Measurements from ENCODE around the gene NFKB2.

Gene NFKB2

GRCh38 chr10:102401735-102402511 lies 6.4 kb downstream of the NFKB2 start (continued):
- peak; percentile 77 for TF ChIP-seq ZNF600 (tag by site-specific recombination; IDR thresholded peaks at IDR 0.05)
- no peak for TF ChIP-seq ZNF138 (tag by site-specific recombination; IDR thresholded peaks at IDR 0.05; ENCODE audit: borderline replicate concordance)
- TF ChIP-seq BCL6B (tag by site-specific recombination; IDR thresholded peaks at IDR 0.05), result no peak
- no peak for TF ChIP-seq ZNF449 (tag by site-specific recombination; IDR thresholded peaks at IDR 0.05)
- TF ChIP-seq ZNF280D (tag by site-specific recombination; IDR thresholded peaks at IDR 0.05), result no peak
- TF ChIP-seq ZNF148 (tag by site-specific recombination; IDR thresholded peaks at IDR 0.05; ENCODE audit: borderline replicate concordance), result no peak
- 0 out of 2 replicates have a peak, but pooled peaks have one; percentile 17 for TF ChIP-seq SP3 (tag by site-specific recombination; IDR thresholded peaks at IDR 0.05)
- no peak for TF ChIP-seq TRIM28 (IDR thresholded peaks at IDR 0.05; ENCODE audit: borderline replicate concordance, low read length)
- peak; percentile 60 for TF ChIP-seq HIC1 (tag by site-specific recombination; IDR thresholded peaks at IDR 0.05)
- no peak for TF ChIP-seq ZNF202 (tag by site-specific recombination; IDR thresholded peaks at IDR 0.05; ENCODE audit: borderline replicate concordance)
- TF ChIP-seq ZFP37 (tag by site-specific recombination; IDR thresholded peaks at IDR 0.05), result 0 out of 2 replicates have a peak, but pooled peaks have one; percentile 37
- TF ChIP-seq ZBTB26 (tag by site-specific recombination; optimal IDR thresholded peaks at IDR 0.05), result no peak
- no peak for TF ChIP-seq ZNF776 (tag by site-specific recombination; IDR thresholded peaks at IDR 0.05; ENCODE audit: borderline replicate concordance)
- TF ChIP-seq SCRT2 (tag by site-specific recombination; IDR thresholded peaks at IDR 0.05), result no peak
- no peak for TF ChIP-seq ZNF223 (tag by site-specific recombination; IDR thresholded peaks at IDR 0.05)
- TF ChIP-seq ZNF792 (tag by site-specific recombination; IDR thresholded peaks at IDR 0.05), result no peak
- TF ChIP-seq ZNF626 (tag by site-specific recombination; IDR thresholded peaks at IDR 0.05), result no peak
- no peak for TF ChIP-seq ZBTB48 (tag by site-specific recombination; IDR thresholded peaks at IDR 0.05)
- TF ChIP-seq ZNF37A (tag by site-specific recombination; IDR thresholded peaks at IDR 0.05), result no peak
- TF ChIP-seq ZNF426 (tag by site-specific recombination; IDR thresholded peaks at IDR 0.05), result no peak
- TF ChIP-seq GLIS2 (tag by site-specific recombination; IDR thresholded peaks at IDR 0.05), result peak; percentile 63
- no peak for TF ChIP-seq ZNF747 (tag by site-specific recombination; IDR thresholded peaks at IDR 0.05)
- TF ChIP-seq ZNF10 (tag by site-specific recombination; IDR thresholded peaks at IDR 0.05), result no peak
- TF ChIP-seq ZNF791 (tag by site-specific recombination; IDR thresholded peaks at IDR 0.05), result no peak
- no peak for TF ChIP-seq ZNF174 (tag by site-specific recombination; IDR thresholded peaks at IDR 0.05)
- TF ChIP-seq ZSCAN23 (tag by site-specific recombination; IDR thresholded peaks at IDR 0.05), result no peak
- no peak for TF ChIP-seq ZNF391 (tag by site-specific recombination; IDR thresholded peaks at IDR 0.05; ENCODE audit: borderline replicate concordance, low read depth)
